ENCODE results near the gene ADCYAP1R1. TPM values are rescaled to one million over a fixed set of nuclear protein-coding genes. Genes with fewer than 3 reads are reported as not detected.

The ADCYAP1R1 gene
- 1 to 10 TPM in 1 of 4 donors, under 1 TPM in 2, not detected in 1; under 0.01 to 4.4 (median 0.84) TPM for polyA plus RNA-seq
- long read RNA-seq, donor 1 = 0 reads
- long read RNA-seq, donor 2 = 0 reads
- long read RNA-seq, donor 3 = 0 reads
- long read RNA-seq, donor 4 = 0 reads
- long read RNA-seq, donor 5 = 0 reads
- long read RNA-seq, donor 6 = 0 reads
- long read RNA-seq, donor 7, partial matches to known transcripts = 0 of 1 reads
- long read RNA-seq, donor 7, other reads (novel, unspliced or antisense) = 0 of 1 reads
- long read RNA-seq, donor 8 = 0 reads
- long read RNA-seq, donor 9 = 0 reads
- long read RNA-seq, donor 10, partial matches to known transcripts = 0 of 1 reads
- long read RNA-seq, donor 10, other reads (novel, unspliced or antisense) = 0 of 1 reads

DNA sequence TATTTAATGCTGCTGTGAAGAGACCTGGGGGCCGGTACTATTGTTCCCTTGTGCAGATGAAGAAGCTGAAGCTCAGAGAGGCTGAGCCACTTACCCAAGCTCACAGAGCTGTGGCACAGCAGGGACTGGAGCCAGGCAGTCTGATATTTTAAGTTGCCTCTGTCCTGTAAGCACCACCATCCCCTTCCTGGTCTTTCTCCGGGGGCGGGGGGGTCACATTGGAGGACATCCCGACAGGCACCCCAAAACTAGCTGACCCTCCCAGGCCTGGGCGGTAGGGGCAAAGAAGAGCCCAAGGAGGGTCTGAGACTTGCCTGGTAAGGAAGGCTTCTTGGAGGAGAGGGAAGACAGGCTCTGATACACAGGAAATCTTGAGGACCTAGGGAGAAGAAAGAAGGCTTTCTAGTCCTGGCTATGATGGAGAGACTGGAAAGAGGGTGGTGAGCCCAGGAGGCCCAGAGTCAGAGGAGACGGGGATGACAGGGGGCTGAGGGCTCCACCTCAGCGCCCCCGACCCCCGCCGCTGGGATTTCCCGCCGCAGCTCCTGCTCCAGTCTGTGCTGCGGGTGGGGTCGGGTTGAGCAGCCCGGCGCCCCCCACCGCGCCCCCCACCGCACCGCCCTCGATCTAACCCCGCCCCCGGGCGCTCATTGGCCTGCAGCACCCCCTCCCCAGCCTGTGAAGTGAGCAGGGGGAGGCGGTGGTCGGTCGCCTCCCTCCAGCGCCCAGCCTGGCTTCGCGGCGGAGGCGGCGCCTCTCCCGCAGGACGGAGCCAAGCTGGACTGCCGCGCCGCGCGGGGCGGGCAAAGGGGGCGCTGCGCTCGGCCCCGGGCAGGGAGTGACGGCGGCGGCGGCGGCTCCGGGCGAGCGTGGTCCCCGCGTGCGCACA lies at the start of gene ADCYAP1R1:
TSS of gene ADCYAP1R1 (plus strand) at position 711 of the 889 bp plus-strand sequence. CDS start 10,957 bp downstream, outside the sequence.
- FAIRE-seq (no peak), DNase-seq (peak in 1 of 2 donors; percentile 27)
- peak within 1 kb of the TSS in 1 of 3 donors; percentile 43 for H3K4me3 ChIP-seq (ENCODE audit: low read depth in 1 of 3, low read length in 3 of 3)
- WGBS, 3 donors = 7 to 22% (median 7%) methylated on average over 15 to 56 of the region's 56 CpGs
- H3K27ac ChIP-seq (ENCODE audit: low read depth in 1 of 3, low read length in 2 of 3) = no peak within 1 kb of the TSS
- no peaks in the 10 kb centered on the region for H3K9me3 ChIP-seq (ENCODE audit: control insufficient read depth in 2 of 2, insufficient read depth in 1 of 2, low read depth in 1 of 2, low read length in 1 of 2)
- peaks cover 6 to 61% (median 24%) of the 10 kb centered on the region in 3 donors for H3K27me3 ChIP-seq (ENCODE audit: control insufficient read depth in 3 of 3, insufficient read depth in 3 of 3, low read length in 3 of 3)
- no peaks in the 10 kb centered on the region for H3K4me1 ChIP-seq (ENCODE audit: control insufficient read depth in 3 of 3, insufficient read depth in 2 of 3, low read depth in 1 of 3, low read length in 2 of 3)
- H3K36me3 ChIP-seq (ENCODE audit: control insufficient read depth in 3 of 3, insufficient read depth in 2 of 3, low read depth in 1 of 3, low read length in 3 of 3) = no peaks in the 10 kb centered on the region

DNA sequence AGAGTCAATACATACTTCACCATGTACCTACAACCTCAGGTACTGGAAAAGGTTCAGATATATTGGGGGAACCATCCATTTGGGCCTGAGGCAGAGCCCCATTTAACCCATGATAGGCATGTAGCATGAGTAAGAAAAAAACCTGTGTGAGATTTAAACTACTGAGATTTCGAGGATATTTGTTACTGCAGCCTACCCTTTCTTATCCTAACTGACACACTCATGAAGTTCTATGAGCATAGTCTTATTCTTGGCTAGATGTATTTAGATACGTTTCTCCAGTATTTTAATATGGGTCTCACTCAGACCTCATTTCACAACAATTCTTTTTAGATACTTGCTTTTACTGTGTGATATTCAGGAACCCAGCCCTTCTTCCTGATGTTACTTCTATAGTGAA lies 49.0 kb upstream of the ADCYAP1R1 start:
- Histone ChIP-seq H3K4me3 (ENCODE audit: low read depth in 1 of 3, low read length in 3 of 3) (no peak overlapping the region), H3K36me3 (ENCODE audit: control insufficient read depth in 3 of 3, insufficient read depth in 2 of 3, low read depth in 1 of 3, low read length in 3 of 3) (no peaks in the 10 kb centered on the region), H3K9me3 (ENCODE audit: control insufficient read depth in 2 of 2, insufficient read depth in 1 of 2, low read depth in 1 of 2, low read length in 1 of 2) (peaks cover 0 to 5% of the 10 kb centered on the region in 2 donors), H3K4me1 (ENCODE audit: control insufficient read depth in 3 of 3, insufficient read depth in 2 of 3, low read depth in 1 of 3, low read length in 2 of 3) (no peaks in the 10 kb centered on the region), H3K27me3 (ENCODE audit: control insufficient read depth in 3 of 3, insufficient read depth in 3 of 3, low read length in 3 of 3) (peaks cover 0 to 10% (median 2%) of the 10 kb centered on the region in 3 donors), H3K27ac (ENCODE audit: low read depth in 1 of 3, low read length in 2 of 3) (no peak overlapping the region)
- WGBS, 3 donors = 68 to 90% (median 85%) methylated on average over 2 of the region's 2 CpGs
- DNase-seq (no peak), FAIRE-seq (no peak)

DNA sequence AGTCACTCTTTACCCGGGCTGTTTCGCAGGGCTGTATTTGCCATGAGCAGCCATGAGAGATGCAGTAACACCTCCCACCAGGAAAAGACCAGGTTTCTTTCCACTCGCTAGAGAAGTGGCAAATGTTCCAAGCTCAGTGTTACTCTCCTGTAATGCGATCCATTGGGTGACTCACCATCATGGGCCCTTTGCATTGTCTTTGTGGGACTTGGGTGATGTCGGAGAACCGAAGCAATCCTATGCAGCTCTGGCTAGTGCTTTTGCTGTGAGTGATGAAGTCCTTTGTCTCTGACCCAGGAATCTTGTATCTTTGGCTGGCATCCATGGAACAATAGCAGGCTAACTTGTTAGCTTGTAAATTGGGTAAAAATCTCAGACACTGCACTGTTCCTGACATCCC lies 48.4 kb upstream of the ADCYAP1R1 start:
- H3K36me3 ChIP-seq (ENCODE audit: control insufficient read depth in 3 of 3, insufficient read depth in 2 of 3, low read depth in 1 of 3, low read length in 3 of 3) = no peaks in the 10 kb centered on the region
- DNase-seq (no peak), FAIRE-seq (no peak)
- peaks cover 0 to 5% of the 10 kb centered on the region in 2 donors for H3K9me3 ChIP-seq (ENCODE audit: control insufficient read depth in 2 of 2, insufficient read depth in 1 of 2, low read depth in 1 of 2, low read length in 1 of 2)
- no peak overlapping the region for H3K4me3 ChIP-seq (ENCODE audit: low read depth in 1 of 3, low read length in 3 of 3)
- H3K4me1 ChIP-seq (ENCODE audit: control insufficient read depth in 3 of 3, insufficient read depth in 2 of 3, low read depth in 1 of 3, low read length in 2 of 3) = no peaks in the 10 kb centered on the region
- WGBS, 3 donors = 90 to 94% (median 92%) methylated on average over 6 of the region's 6 CpGs
- H3K27me3 ChIP-seq (ENCODE audit: control insufficient read depth in 3 of 3, insufficient read depth in 3 of 3, low read length in 3 of 3) = peaks cover 0 to 14% (median 2%) of the 10 kb centered on the region in 3 donors
- H3K27ac ChIP-seq (ENCODE audit: low read depth in 1 of 3, low read length in 2 of 3) = no peak overlapping the region

DNA sequence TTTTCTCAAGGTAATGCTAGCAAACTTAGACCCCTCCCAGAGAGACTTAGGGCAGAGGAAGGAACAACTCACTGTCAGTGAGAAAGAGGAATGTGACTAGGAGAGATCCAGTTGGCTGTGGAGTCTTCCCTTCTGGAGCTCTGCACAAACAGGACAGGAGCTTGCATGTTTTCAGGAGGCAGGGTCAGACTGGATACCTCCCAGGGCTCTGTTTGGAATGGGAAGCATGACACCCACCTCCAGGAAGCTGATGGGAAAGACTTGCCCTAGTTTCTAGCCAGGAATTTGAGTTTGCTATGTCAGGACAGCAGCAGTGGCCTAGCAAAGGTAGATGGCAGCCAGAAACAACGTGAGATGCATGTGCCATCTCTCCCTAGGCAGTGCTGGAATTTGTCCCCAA lies 47.7 kb upstream of the ADCYAP1R1 start:
- DNase-seq = no peak
- Histone ChIP-seq H3K4me1 (ENCODE audit: control insufficient read depth in 3 of 3, insufficient read depth in 2 of 3, low read depth in 1 of 3, low read length in 2 of 3) (no peaks in the 10 kb centered on the region), H3K4me3 (ENCODE audit: low read depth in 1 of 3, low read length in 3 of 3) (no peak overlapping the region), H3K27me3 (ENCODE audit: control insufficient read depth in 3 of 3, insufficient read depth in 3 of 3, low read length in 3 of 3) (peaks cover 0 to 16% (median 2%) of the 10 kb centered on the region in 3 donors), H3K36me3 (ENCODE audit: control insufficient read depth in 3 of 3, insufficient read depth in 2 of 3, low read depth in 1 of 3, low read length in 3 of 3) (no peaks in the 10 kb centered on the region), H3K9me3 (ENCODE audit: control insufficient read depth in 2 of 2, insufficient read depth in 1 of 2, low read depth in 1 of 2, low read length in 1 of 2) (peaks cover 0 to 5% of the 10 kb centered on the region in 2 donors), H3K27ac (ENCODE audit: low read depth in 1 of 3, low read length in 2 of 3) (no peak overlapping the region)
- WGBS, 3 donors = 55 to 67% (median 62%) methylated on average over 1 of the region's 1 CpG
- FAIRE-seq = no peak

DNA sequence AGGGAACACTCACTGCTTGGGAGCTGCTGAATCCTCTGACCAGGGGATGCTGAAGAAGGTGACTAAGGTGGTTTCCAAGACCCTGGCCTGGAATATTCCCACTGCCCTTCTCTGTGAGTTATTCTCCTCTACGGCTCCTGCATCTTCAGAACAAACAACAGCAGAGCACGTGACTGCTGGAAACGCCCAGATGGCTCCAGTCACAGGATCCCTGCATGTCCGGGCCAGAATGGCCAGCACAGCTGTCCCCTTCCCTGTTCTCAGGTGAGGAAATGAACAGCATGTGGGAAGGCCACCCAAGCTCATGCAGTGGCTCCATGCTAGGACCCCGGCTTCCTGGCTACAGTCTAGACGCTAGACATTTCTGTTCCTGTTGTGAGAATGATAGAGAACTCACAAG lies 45.3 kb upstream of the ADCYAP1R1 start:
- Histone ChIP-seq H3K36me3 (ENCODE audit: control insufficient read depth in 3 of 3, insufficient read depth in 2 of 3, low read depth in 1 of 3, low read length in 3 of 3) (no peaks in the 10 kb centered on the region), H3K9me3 (ENCODE audit: control insufficient read depth in 2 of 2, insufficient read depth in 1 of 2, low read depth in 1 of 2, low read length in 1 of 2) (peaks cover 0 to 5% of the 10 kb centered on the region in 2 donors), H3K27me3 (ENCODE audit: control insufficient read depth in 3 of 3, insufficient read depth in 3 of 3, low read length in 3 of 3) (peaks cover 0 to 20% (median 2%) of the 10 kb centered on the region in 3 donors), H3K4me1 (ENCODE audit: control insufficient read depth in 3 of 3, insufficient read depth in 2 of 3, low read depth in 1 of 3, low read length in 2 of 3) (no peaks in the 10 kb centered on the region), H3K4me3 (ENCODE audit: low read depth in 1 of 3, low read length in 3 of 3) (no peak overlapping the region), H3K27ac (ENCODE audit: low read depth in 1 of 3, low read length in 2 of 3) (no peak overlapping the region)
- FAIRE-seq (no peak), DNase-seq (no peak)
- 49 to 54% (median 54%) methylated on average over 6 of the region's 6 CpGs for WGBS, 3 donors

DNA sequence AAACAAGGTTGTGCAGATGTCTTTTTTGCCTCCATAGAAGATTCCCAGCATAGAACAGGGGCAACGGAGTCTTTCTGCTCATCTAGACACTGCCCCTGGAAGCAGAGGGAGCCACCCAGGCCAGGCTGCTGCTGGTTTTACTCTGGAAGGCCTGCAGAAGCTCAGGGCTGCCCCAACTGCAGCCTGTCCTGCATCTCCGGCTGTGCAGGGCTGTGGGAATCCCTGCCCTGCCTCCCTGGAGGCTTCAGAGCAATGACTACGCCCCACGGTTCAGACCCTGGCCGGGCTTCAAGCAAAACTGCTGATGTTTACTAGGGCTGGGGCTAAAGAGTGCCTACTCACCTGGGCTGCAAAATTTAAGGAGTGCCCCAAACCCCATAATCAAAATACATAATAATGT lies 44.5 kb upstream of the ADCYAP1R1 start:
- H3K27ac ChIP-seq (ENCODE audit: low read depth in 1 of 3, low read length in 2 of 3) = no peak overlapping the region
- H3K4me3 ChIP-seq (ENCODE audit: low read depth in 1 of 3, low read length in 3 of 3) = no peak overlapping the region
- FAIRE-seq (no peak), DNase-seq (no peak)
- peaks cover 0 to 20% (median 2%) of the 10 kb centered on the region in 3 donors for H3K27me3 ChIP-seq (ENCODE audit: control insufficient read depth in 3 of 3, insufficient read depth in 3 of 3, low read length in 3 of 3)
- 50 to 62% (median 54%) methylated on average over 5 of the region's 5 CpGs for WGBS, 3 donors
- peaks cover 0 to 5% of the 10 kb centered on the region in 2 donors for H3K9me3 ChIP-seq (ENCODE audit: control insufficient read depth in 2 of 2, insufficient read depth in 1 of 2, low read depth in 1 of 2, low read length in 1 of 2)
- no peaks in the 10 kb centered on the region for H3K4me1 ChIP-seq (ENCODE audit: control insufficient read depth in 3 of 3, insufficient read depth in 2 of 3, low read depth in 1 of 3, low read length in 2 of 3)
- no peaks in the 10 kb centered on the region for H3K36me3 ChIP-seq (ENCODE audit: control insufficient read depth in 3 of 3, insufficient read depth in 2 of 3, low read depth in 1 of 3, low read length in 3 of 3)

DNA sequence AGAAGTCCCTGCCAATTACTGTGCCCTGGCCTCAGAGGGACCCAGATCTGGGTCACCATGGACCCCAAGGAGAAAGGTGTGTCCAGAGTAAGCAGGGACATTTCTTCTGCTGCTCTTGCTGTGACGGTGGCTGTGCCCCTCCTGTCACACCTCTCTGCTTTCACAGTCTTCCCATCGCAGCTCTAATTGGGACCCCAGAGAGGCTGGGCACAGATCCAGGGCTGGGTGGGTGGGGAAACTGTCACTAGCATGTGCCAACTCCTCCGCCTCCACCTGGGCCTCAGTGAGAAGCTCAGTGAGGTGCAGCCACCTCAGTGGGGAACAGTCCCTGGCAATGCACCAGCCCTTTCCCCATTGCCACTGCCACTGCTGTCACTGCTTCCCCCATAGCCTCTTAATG lies 37.3 kb upstream of the ADCYAP1R1 start:
- 52 to 76% (median 64%) methylated on average over 3 of the region's 3 CpGs for WGBS, 3 donors
- FAIRE-seq (no peak), DNase-seq (no peak)
- Histone ChIP-seq H3K4me3 (ENCODE audit: low read depth in 1 of 3, low read length in 3 of 3) (no peak overlapping the region), H3K4me1 (ENCODE audit: control insufficient read depth in 3 of 3, insufficient read depth in 2 of 3, low read depth in 1 of 3, low read length in 2 of 3) (no peaks in the 10 kb centered on the region), H3K36me3 (ENCODE audit: control insufficient read depth in 3 of 3, insufficient read depth in 2 of 3, low read depth in 1 of 3, low read length in 3 of 3) (no peaks in the 10 kb centered on the region), H3K27ac (ENCODE audit: low read depth in 1 of 3, low read length in 2 of 3) (no peak overlapping the region), H3K27me3 (ENCODE audit: control insufficient read depth in 3 of 3, insufficient read depth in 3 of 3, low read length in 3 of 3) (peaks cover 0 to 8% (median 0%) of the 10 kb centered on the region in 3 donors), H3K9me3 (ENCODE audit: control insufficient read depth in 2 of 2, insufficient read depth in 1 of 2, low read depth in 1 of 2, low read length in 1 of 2) (no peaks in the 10 kb centered on the region)

DNA sequence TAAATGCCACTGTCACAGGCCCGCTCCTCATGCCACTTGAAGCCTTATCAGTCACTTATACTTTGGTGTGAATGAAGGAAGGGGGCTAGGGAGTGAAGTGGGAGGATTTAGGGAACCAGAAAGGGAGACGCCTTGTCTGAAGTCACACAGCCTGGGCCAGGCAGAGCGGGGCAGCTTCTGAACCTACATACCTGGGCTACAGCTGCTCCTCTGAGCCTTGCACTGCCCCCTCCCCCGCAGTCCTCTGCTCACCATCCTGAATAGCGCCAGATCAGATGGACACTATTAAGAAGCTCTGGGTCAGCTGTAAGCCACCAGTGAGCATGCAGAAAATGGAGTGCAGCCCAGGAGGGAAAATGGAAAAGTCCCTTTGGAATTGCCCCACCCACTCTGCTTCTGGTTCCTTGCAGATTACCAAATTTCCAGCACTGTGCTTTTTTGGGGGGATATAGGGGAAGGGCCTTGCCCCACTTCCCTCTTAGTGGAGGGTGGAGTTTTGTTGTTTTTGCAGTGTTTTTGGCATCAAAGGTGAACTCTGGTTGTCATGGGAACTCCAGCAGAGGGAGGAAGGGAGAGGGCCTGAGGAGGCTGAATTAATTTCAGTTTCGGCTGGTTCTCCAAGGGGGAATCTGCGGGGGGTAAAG lies 35.0 kb upstream of the ADCYAP1R1 start:
- Histone ChIP-seq H3K27me3 (ENCODE audit: control insufficient read depth in 3 of 3, insufficient read depth in 3 of 3, low read length in 3 of 3) (peaks cover 0 to 4% (median 0%) of the 10 kb centered on the region in 3 donors), H3K9me3 (ENCODE audit: control insufficient read depth in 2 of 2, insufficient read depth in 1 of 2, low read depth in 1 of 2, low read length in 1 of 2) (no peaks in the 10 kb centered on the region), H3K27ac (ENCODE audit: low read depth in 1 of 3, low read length in 2 of 3) (no peak overlapping the region), H3K36me3 (ENCODE audit: control insufficient read depth in 3 of 3, insufficient read depth in 2 of 3, low read depth in 1 of 3, low read length in 3 of 3) (no peaks in the 10 kb centered on the region), H3K4me3 (ENCODE audit: low read depth in 1 of 3, low read length in 3 of 3) (no peak overlapping the region), H3K4me1 (ENCODE audit: control insufficient read depth in 3 of 3, insufficient read depth in 2 of 3, low read depth in 1 of 3, low read length in 2 of 3) (no peaks in the 10 kb centered on the region)
- WGBS, 3 donors = 72 to 81% (median 76%) methylated on average over 7 of the region's 7 CpGs
- DNase-seq (no peak), FAIRE-seq (no peak)

Measured in small intestine (tissue), 16 donors.